GM12875 (cell line): ENCODE measurements around the gene BIK.

Experiments used
- H3K4me3 ChIP-seq: one replicate; pipeline ENCODE4 v1.5.1; 2011; ENCODE audit warnings: low read depth, low read length, control low read depth
- CTCF ChIP-seq: IDR thresholded peaks from 2 replicates; pipeline ENCODE4 v1.5.1; 2011; ENCODE audit warnings: low read depth, mild to moderate bottlenecking, control low read depth, inconsistent platforms, low read length, moderate library complexity, borderline replicate concordance; ENCODE audit not compliant: insufficient read depth

The BIK gene

GRCh38 chr22:43177479-43177878, 66.9 kb downstream of the BIK start:
- H3K4me3 ChIP-seq = no peak overlapping the region
- TF ChIP-seq CTCF = no peak
